ENCODE data around the gene SIX5.

SIX5 gene

DNA sequence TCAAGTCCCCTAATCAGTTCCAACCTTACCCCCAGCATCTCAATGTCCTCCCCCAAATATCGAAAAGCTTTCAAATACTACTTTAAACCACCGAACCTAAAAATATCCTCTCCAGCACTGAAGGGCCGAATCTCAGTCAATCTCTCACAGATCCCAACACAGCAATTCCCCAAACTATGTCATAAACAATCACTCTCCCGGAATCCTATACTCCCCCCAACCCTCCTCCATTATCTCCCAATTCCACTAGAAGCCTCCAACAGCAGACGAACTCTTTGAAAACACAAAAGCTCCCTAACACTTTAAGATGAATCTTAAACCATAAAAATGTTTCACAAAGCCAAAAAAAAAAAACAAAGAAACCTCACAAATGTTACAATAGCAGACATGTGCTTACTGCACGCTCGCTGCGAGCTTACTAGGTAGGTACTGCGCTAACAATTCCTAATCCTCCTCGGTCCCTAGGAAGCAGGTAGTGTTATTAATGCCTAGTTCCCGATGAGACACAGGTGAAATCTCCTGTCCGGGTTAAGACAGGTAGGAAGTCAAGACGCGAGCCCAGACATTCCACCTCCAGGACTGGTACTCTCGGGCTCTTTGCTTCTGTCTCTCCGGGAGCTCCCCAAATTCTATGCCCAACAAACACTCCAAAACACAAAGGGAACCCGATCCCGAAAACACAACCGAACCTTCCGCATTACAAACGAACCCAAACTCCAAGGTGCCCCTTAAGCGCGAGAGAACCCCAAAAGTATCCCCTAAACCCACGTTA, 52.5 kb downstream of the SIX5 start:
- ChIA-PET CTCF (interaction anchor here (0.6 to 1.6 kb wide), 3 partner anchors 13 to 361 kb away, joined by 3 to 7 read pairs (median 3); partner anchors contain the start of genes QPCTL and SNRPD2), POLR2A (interaction anchor here (0.6 to 5.9 kb wide), 7 partner anchors 10 to 75 kb away, joined by 3 to 46 read pairs (median 8); partner anchors contain the start of genes FBXO46, QPCTL, SIX5 and SNRPD2)
- TF ChIP-seq, protein P1, sequence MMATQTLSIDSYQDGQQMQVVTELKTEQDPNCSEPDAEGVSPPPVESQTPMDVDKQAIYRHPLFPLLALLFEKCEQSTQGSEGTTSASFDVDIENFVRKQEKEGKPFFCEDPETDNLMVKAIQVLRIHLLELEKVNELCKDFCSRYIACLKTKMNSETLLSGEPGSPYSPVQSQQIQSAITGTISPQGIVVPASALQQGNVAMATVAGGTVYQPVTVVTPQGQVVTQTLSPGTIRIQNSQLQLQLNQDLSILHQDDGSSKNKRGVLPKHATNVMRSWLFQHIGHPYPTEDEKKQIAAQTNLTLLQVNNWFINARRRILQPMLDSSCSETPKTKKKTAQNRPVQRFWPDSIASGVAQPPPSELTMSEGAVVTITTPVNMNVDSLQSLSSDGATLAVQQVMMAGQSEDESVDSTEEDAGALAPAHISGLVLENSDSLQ (IDR thresholded peaks at IDR 0.05), result no peak
- TF ChIP-seq NFRKB (IDR thresholded peaks at IDR 0.05), result no peak
- no peak for TF ChIP-seq ELF4 (IDR thresholded peaks at IDR 0.05)
- no peak for TF ChIP-seq SP1 (IDR thresholded peaks at IDR 0.05)
- TF ChIP-seq FOXK2 (IDR thresholded peaks at IDR 0.05), result no peak
- no peak for TF ChIP-seq FOXM1 (IDR thresholded peaks at IDR 0.05; ENCODE audit: borderline replicate concordance)
- TF ChIP-seq L3MBTL2 (conservative IDR thresholded peaks at IDR 0.05), result no peak
- no peak for TF ChIP-seq ARNT (IDR thresholded peaks at IDR 0.05)
- no peak for TF ChIP-seq TARDBP (IDR thresholded peaks at IDR 0.05)
- TF ChIP-seq LEF1 (IDR thresholded peaks at IDR 0.05; ENCODE audit: borderline replicate concordance), result no peak
- TF ChIP-seq BHLHE40 (IDR thresholded peaks at IDR 0.05; ENCODE audit: borderline replicate concordance), result no peak
- no peak for TF ChIP-seq SUZ12 (IDR thresholded peaks at IDR 0.05)
- TF ChIP-seq CTBP1 (IDR thresholded peaks at IDR 0.05; ENCODE audit: borderline replicate concordance), result no peak
- no peak for TF ChIP-seq HDGF (IDR thresholded peaks at IDR 0.05; ENCODE audit: borderline replicate concordance)
- no peak for TF ChIP-seq FOXA1 (IDR thresholded peaks at IDR 0.05)
- no peak for TF ChIP-seq ZNF384 (IDR thresholded peaks at IDR 0.05)
- DNase-seq (ENCODE audit: extremely low spot score), result no peak

DNA sequence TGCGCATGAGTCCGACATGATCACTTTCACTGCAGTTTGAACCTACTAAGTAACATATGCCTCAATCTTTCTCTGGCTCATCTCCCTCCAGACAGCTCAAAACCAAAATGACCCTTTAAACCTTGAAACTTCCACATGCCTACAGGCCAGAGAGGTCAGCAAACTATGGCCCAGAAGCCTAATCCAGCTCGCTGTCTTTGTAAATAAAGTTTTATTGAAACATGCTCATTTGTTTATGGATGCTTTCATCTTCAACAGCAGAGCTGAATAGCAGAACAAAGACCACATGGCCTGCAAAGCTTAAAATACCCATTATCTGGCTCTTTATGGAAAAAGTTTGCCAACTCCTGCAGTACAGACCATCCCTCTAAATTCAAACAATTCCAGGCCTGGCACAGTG, 53.9 kb downstream of the SIX5 start:
- ChIA-PET POLR2A (interaction anchor here (1.0 to 5.9 kb wide), 3 partner anchors 15 to 54 kb away, joined by 3 to 41 read pairs (median 5); partner anchors contain the start of genes FBXO46, QPCTL, SIX5 and SNRPD2), CTCF (interaction anchor here (1.0 to 1.4 kb wide), 2 partner anchors 23 to 54 kb away, joined by 4 read pairs; partner anchors contain the start of genes QPCTL, SIX5 and SNRPD2)
- no peak for DNase-seq (ENCODE audit: extremely low spot score)

More for the DNA sequence above, 53.9 kb downstream of the SIX5 start:
- TF ChIP-seq FOXM1 (IDR thresholded peaks at IDR 0.05; ENCODE audit: borderline replicate concordance), result no peak
- no peak for TF ChIP-seq BHLHE40 (IDR thresholded peaks at IDR 0.05; ENCODE audit: borderline replicate concordance)
- no peak for TF ChIP-seq CTBP1 (IDR thresholded peaks at IDR 0.05; ENCODE audit: borderline replicate concordance)
- TF ChIP-seq, protein P1 (IDR thresholded peaks at IDR 0.05), result no peak
- no peak for TF ChIP-seq TARDBP (IDR thresholded peaks at IDR 0.05)
- no peak for TF ChIP-seq FOXK2 (IDR thresholded peaks at IDR 0.05)
- no peak for TF ChIP-seq ELF4 (IDR thresholded peaks at IDR 0.05)
- no peak for TF ChIP-seq LEF1 (IDR thresholded peaks at IDR 0.05; ENCODE audit: borderline replicate concordance)
- no peak for TF ChIP-seq ARNT (IDR thresholded peaks at IDR 0.05)
- TF ChIP-seq NFRKB (IDR thresholded peaks at IDR 0.05), result no peak
- no peak for TF ChIP-seq FOXA1 (IDR thresholded peaks at IDR 0.05)

Data from HEK293T (cell line).